Glutamatergic neuron (in vitro differentiated cells): ENCODE data around the gene PRDM16. TPM values are rescaled to one million over a fixed set of nuclear protein-coding genes. Genes with fewer than 3 reads are reported as not detected.

Source experiments
- DNase-seq: peaks from one replicate; pipeline ENCODE4 v3.0.0; 2022
- H3K27ac Mint-ChIP-seq: one replicate; pipeline ENCODE4 v1.8.0; 2020; ENCODE audit warnings: mild to moderate bottlenecking, mixed read lengths, inconsistent platforms; ENCODE audit not compliant: unreplicated experiment
- H3K27me3 Mint-ChIP-seq: one replicate; pipeline ENCODE4 v1.8.0; 2020; ENCODE audit warnings: mild to moderate bottlenecking, moderate library complexity, mixed read lengths, inconsistent platforms; ENCODE audit not compliant: unreplicated experiment
- H3K36me3 Mint-ChIP-seq: one replicate; pipeline ENCODE4 v1.8.0; 2020; ENCODE audit warnings: mild to moderate bottlenecking, mixed read lengths, inconsistent platforms; ENCODE audit not compliant: unreplicated experiment
- H3K4me1 Mint-ChIP-seq: one replicate; pipeline ENCODE4 v1.8.0; 2020; ENCODE audit warnings: mild to moderate bottlenecking, low read depth, mixed read lengths, inconsistent platforms; ENCODE audit not compliant: unreplicated experiment
- H3K4me3 Mint-ChIP-seq: one replicate; pipeline ENCODE4 v1.8.0; 2020; ENCODE audit warnings: mild to moderate bottlenecking, mixed read lengths, inconsistent platforms; ENCODE audit not compliant: unreplicated experiment
- H3K9me3 Mint-ChIP-seq: one replicate; pipeline ENCODE4 v1.8.0; 2020; ENCODE audit warnings: mild to moderate bottlenecking, moderate library complexity, mixed read lengths, inconsistent platforms; ENCODE audit not compliant: unreplicated experiment
- total RNA-seq: library from RNA; stranded (reverse); fragmentation: NEBNext Ultra II Directional; extraction: Animal tissue kit (Norgen Biotek cat#: 25700); gene quantifications from one replicate; pipeline ENCODE4 v1.2.1, GENCODE V29; 2021; ENCODE audit not compliant: unreplicated experiment
- TF ChIP-seq, protein P1 (sequence below): fragments of 200-600 bp; sonication (generic); IDR thresholded peaks from one replicate; pipeline ENCODE4 v1.5.0; 2021; ENCODE audit not compliant: partially characterized antibody, unreplicated experiment

PRDM16 gene
- total RNA-seq, 1 donor from 2014 or later = 0.07 TPM

DNA sequence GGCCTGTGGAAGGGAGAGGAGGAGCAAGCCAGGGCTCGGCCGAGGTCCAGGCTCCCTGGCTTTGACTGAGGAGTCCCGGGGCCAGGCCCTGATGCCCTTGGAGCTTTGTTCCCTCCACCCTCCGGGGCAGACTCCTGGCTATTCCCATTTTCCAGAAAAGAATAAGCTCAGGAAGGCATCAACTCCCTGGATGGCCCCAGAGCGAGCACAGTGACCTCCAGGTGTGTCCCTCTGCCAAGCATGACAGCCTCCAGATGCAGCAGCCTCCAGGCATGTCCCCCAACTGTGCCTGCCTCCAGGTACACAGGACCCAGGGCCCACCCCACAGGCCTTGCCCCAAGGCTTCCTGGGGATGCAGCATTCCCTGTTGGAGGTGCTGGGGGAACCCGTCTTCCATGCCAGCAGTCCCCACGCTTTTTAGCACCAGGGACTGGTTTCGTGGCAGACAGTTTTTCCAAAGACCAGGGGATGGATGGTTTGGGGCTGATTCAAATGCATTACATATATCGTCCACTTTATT is 369.7 kb downstream of the PRDM16 start:
- Mint-ChIP-seq H3K27me3 (peaks cover 5% of the 10 kb centered on the region), H3K36me3 (no peaks in the 10 kb centered on the region), H3K4me1 (peaks cover 7% of the 10 kb centered on the region), H3K4me3 (no peak overlapping the region), H3K27ac (no peak overlapping the region), H3K9me3 (peaks cover 5% of the 10 kb centered on the region)
- DNase-seq = no peak
- TF ChIP-seq, protein P1, sequence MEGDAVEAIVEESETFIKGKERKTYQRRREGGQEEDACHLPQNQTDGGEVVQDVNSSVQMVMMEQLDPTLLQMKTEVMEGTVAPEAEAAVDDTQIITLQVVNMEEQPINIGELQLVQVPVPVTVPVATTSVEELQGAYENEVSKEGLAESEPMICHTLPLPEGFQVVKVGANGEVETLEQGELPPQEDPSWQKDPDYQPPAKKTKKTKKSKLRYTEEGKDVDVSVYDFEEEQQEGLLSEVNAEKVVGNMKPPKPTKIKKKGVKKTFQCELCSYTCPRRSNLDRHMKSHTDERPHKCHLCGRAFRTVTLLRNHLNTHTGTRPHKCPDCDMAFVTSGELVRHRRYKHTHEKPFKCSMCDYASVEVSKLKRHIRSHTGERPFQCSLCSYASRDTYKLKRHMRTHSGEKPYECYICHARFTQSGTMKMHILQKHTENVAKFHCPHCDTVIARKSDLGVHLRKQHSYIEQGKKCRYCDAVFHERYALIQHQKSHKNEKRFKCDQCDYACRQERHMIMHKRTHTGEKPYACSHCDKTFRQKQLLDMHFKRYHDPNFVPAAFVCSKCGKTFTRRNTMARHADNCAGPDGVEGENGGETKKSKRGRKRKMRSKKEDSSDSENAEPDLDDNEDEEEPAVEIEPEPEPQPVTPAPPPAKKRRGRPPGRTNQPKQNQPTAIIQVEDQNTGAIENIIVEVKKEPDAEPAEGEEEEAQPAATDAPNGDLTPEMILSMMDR = no peak

GRCh38 chr1:3439346-3440299 is 370.6 kb downstream of the PRDM16 start:
- H3K27me3 Mint-ChIP-seq = peaks cover 5% of the 10 kb centered on the region
- no peak overlapping the region for H3K4me3 Mint-ChIP-seq
- TF ChIP-seq, protein P1 = no peak
- peaks cover 7% of the 10 kb centered on the region for H3K4me1 Mint-ChIP-seq
- H3K9me3 Mint-ChIP-seq = peaks cover 5% of the 10 kb centered on the region
- no peak overlapping the region for H3K27ac Mint-ChIP-seq
- no peak for DNase-seq
- H3K36me3 Mint-ChIP-seq = no peaks in the 10 kb centered on the region

DNA sequence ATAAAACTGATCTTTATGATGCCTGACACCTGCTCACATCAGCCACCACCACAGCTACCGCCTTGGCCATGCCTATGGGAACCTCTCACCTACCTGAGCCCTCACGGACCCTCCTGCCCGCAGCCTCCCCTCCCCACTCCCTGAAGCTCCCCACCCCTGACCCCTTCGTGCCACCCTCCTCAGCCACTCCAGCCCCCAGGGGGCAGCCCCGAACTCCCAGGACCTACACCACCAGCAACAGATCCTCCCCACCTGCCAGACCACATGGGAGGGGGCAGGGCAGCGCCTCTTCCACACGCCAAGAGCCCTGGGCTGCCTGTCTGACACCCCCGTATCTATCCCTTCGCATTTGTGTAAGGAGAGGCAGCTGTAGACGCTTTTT is 371.3 kb downstream of the PRDM16 start:
- no peaks in the 10 kb centered on the region for H3K36me3 Mint-ChIP-seq
- TF ChIP-seq, protein P1 = no peak
- H3K27me3 Mint-ChIP-seq = peaks cover 7% of the 10 kb centered on the region

DNA sequence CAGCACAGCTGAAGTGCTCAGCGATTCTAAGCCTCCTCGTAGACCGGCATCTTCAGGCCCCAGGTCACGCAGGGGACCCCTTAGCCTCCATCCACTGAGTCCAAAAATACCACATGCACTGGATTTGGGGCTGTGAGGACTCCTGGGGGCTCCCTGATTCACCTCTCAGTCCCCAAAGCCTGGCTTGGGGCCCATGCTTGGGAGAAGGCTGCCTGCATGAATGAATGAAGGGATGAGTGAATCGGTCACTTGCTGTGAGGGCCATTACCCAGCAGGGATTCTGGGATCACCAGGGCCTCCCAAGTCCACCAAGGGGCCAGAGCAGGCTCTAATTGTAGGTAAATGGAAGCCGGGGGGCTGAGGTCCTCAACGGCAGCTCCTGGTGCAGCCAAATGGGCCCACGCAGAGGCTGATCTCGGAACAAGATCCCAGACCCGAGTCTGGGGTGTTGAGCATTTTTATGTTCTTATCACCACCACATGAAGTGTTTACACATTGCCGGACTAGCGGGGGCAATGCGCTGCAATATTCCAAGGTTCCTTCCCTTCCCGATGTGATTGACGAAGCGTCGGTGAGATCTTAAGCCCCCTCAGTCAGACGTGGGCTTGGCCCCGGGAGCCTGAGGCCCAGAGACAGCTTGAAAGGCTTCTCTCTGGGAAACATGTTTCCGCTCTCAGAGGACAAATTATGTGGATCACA is 371.9 kb downstream of the PRDM16 start:
- TF ChIP-seq, protein P1 = no peak
- Mint-ChIP-seq H3K4me3 (no peak overlapping the region), H3K36me3 (no peaks in the 10 kb centered on the region), H3K27me3 (peaks cover 10% of the 10 kb centered on the region), H3K9me3 (peaks cover 4% of the 10 kb centered on the region), H3K27ac (no peak overlapping the region), H3K4me1 (peaks cover 7% of the 10 kb centered on the region)
- no peak for DNase-seq

More for the DNA sequence above, 371.3 kb downstream of the PRDM16 start:
- no peak overlapping the region for H3K27ac Mint-ChIP-seq
- peaks cover 5% of the 10 kb centered on the region for H3K9me3 Mint-ChIP-seq
- peaks cover 7% of the 10 kb centered on the region for H3K4me1 Mint-ChIP-seq
- DNase-seq = no peak
- H3K4me3 Mint-ChIP-seq = no peak overlapping the region

DNA sequence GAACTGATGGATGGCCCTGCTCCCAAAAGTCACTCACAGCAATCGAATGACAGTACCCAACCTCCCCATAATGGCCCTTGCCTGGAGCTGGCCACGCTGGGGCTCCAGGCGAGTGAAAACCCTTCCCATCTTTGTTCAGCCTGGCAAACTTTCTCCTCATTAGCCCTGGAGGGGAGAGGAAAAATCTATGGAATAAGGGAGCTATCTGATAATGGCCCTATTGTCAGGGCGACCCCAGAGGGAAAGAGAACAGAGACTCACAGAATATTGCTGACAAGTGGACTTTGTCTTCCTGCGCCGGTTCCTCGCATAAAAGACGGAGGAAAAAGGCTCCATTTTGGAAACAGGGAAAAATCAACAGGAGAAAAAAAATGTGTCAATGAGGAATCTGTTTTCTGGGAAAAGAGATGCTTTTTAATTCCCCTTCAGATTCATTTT is 372.4 kb downstream of the PRDM16 start:
- TF ChIP-seq, protein P1 = no peak
- Mint-ChIP-seq H3K27me3 (peaks cover 7% of the 10 kb centered on the region), H3K4me3 (no peak overlapping the region), H3K9me3 (peaks cover 4% of the 10 kb centered on the region), H3K4me1 (peaks cover 7% of the 10 kb centered on the region), H3K27ac (no peak overlapping the region), H3K36me3 (no peaks in the 10 kb centered on the region)
- DNase-seq = no peak
